Dedifferentiated amniotic fluid mesenchymal stem cell (primary cell): Measurements from ENCODE around the gene CCNQ.

Experiments used
- DNase-seq: peaks from one replicate; pipeline ENCODE4 v3.0.0-alpha.2; 2016; ENCODE audit errors: extremely low spot score

The CCNQ gene

DNA sequence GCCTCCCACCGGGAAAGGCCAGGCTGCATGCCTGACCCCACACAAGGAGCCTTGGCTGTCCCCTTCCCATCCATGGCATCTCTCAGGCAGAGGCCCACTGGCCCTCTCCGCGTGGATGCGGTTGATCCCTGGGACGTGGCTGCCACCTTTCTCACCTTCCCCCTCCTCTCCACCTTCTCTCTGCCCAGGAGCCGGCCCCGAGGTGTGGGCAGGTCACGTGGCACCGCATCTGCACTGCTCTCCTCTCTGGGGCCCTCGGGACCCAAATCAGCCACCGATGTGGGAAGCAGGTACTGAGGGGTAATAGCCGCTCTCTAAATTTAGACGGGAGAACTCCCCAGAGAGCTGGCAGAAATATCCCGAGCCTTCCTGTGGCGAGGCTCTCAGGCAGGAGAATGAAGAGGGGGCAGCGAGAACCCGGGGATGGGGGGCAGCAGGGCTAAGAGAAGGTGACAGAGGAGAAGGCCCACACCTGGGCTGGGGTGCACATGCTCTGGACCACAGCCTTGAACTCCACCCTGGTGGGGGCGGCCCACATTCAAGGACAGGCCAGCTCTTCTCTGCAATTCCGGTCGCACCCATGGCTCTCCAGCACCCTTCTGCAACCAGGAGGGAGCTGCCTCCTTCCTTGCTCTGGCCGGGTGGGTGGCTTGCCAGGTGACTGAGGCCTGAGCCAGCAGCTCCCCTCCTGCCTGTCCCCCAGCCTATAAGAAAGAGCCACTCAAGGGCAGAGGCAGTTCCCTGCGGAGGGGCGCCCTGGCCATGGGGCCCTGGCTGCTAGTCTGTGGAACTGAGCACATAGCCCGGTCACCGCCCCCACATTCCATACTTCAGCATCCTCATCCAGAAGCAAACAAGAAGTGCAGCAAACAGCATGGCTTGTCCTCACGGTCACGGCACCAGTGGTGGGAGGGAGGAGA is 38.4 kb upstream of the CCNQ start:
- no peak for DNase-seq

DNA sequence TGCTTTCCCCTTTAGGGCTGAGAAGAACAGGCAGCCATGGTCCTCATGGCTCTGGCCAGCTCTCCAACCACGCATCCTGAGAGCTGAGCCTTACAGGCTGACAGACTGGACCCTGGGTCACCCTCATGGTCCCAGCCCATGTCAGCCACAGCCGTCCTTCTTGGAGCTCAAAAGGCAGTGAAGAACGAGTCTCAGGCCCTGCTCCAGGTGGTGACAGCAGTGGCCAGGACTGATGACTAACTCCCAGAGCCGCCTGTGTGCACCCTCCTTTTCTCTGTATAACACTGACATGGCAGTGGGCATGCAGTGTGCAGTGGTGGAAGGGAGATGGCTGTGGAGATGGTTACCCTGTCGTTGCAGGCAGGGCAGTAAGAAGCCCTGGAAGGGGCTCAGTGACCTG is 37.8 kb upstream of the CCNQ start:
- no peak for DNase-seq

DNA sequence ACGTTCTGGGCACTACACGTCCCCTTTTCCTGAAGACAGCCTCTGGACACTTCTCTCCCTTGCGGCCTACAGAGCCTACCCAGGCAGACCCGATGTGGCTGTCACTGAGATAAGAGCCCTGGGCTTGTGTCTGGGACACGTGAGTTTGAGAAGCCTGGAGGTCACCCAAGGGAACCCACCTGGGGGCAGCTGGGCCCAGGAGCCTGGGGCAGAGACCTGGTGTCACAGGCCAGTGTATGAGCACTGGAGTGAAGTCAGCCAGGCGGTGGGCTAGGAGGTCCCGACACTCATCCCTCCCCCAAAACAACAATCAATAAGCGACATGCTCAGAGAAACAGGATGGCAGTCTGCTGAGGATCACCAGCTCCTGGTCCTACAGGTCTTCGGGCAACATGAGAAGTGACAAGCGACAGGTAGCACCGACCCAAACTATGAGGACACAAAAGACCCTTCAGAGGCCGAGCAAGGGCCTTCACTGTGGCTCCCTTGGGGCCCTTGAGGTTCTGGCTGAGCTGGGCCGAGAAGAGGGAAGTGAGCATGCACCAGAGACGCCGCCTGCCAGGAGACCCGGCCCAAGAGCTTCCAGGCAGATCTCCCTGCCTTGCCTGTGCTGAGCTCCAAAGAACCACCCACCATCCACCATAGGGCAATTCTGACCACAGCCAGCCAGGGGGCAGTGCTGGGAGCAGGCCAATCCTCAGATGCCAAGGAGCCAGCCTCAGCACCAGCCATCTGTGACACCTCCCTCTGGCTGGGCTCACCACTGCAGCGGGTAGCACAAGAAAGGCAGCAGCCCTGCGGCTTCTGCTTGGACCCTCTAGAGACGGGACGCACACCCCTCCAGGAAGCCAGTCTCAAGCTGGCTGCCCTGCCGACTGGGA is 37.1 kb upstream of the CCNQ start:
- no peak for DNase-seq

DNA sequence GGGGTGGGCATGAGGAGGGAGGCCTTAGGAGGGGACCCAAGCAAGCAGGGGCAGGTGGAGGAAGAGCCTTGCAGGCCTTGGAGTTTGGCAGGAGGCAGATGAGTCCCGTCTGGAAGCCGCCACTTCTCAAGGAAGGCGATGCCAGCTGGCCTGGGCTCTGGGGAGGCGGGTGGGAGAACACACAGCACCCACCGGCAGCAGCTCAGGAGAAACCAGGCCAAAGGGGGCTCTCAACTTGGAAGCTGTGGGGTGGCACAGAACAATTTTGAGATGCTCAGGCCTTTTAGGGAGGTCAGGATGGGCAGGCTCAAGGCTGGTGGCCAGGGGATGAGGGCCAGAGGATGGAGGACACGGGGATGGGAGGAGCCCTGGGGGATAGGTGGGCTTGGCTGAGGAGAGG is 36.4 kb upstream of the CCNQ start:
- DNase-seq = no peak

DNA sequence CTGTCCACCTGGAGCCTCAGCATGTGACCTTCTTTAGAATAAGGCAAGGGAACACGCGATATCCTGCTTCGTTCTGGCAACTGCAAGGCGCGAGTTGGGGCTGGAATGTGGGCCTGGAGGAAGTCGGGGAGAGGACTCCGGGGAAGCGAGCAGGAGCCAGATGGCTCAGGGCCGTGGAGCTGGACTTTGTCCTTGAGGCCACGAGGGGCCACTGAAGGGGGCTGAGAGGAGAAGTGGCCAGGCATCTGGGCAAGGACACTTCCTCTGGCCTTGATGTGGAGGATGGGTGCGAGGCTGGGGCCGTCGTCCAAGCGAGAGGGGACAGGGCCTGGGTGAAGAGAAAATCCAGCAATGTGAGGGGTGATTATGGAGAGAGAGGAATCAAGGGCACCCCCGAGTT is 35.9 kb upstream of the CCNQ start:
- DNase-seq = no peak

DNA sequence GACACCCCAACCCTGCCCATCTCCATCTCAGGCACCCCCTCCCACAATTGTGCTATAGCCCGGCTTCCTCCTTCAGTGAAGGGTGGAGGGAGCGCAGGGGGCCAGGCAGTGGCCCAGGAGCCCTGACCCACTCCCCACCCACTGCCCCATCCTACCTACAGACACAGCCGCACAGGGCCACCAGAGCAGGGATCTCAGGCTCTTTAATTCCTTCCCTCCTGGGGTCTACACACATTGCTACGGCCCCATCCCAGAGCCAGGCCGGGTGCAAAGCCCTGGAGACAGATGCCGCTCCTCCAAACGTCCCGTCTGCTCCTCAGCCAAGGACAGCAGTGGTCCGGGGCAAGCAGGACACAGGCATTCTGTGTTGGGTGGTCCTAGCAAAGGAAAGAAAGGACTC is 35.3 kb upstream of the CCNQ start:
- DNase-seq = no peak

DNA sequence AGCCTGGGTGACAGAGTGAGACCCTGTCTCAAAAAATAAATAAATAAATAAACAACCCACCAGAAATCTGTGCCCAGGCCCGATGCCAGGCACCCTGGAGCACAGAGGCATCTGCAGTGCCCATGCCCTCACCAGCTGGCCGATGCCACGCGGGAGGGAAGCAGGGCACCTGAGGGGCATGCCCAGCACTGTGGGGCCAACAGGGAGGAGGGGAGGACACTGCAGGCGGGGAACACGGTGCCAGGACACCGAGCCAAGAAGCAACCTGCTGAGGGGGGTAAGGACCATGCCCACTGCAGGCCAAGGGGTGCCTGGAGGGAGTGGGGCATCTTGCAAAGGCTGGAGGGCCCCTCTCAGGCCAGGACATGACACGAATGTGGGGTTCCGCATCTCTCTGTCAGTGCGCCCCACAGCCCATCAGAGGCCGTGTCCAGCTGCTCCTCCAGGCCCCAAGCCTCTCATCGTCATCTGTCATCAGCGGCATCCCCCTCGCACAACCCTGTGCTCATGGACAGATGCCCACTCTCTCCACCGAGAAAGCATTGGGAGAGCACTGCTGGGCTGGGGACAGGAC is 34.8 kb upstream of the CCNQ start:
- DNase-seq = no peak

DNA sequence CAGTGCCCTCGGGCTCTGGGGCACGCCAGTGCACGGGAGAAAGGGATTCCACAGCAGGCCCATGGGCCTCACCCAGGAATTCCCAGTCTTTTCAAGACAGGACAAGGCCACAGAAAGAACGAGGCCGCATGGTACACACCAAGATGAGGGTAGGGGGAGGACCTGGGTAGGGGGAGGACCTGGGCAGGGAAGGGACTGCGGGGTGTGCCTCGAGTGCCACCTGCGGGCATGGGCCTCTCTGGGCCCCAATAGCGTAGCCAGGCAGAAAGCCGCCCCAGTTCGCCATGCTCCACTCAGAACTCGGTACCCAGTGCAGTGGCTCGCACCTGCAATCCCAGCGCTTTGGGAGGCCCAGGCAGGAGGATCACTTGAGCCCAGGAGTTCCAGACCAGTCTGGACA is 34.1 kb upstream of the CCNQ start:
- DNase-seq = no peak

DNA sequence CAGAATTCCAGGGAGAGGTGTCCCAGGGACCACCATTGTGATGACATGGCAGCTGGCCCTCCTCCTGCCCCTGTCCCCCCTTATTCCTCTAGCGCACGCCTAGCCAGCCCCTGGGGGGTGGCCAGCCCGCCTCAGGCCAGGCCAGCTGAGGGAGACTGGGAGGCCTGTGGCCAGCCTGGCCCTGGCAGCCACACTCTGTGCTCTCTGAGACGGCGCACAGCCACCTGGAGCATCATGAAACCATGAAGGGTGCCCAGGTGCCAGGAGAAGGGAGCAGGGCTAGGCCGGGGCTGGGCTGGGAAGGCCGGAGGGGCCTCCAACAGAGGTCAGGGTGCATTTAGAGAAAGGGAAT is 33.6 kb upstream of the CCNQ start:
- DNase-seq = no peak

DNA sequence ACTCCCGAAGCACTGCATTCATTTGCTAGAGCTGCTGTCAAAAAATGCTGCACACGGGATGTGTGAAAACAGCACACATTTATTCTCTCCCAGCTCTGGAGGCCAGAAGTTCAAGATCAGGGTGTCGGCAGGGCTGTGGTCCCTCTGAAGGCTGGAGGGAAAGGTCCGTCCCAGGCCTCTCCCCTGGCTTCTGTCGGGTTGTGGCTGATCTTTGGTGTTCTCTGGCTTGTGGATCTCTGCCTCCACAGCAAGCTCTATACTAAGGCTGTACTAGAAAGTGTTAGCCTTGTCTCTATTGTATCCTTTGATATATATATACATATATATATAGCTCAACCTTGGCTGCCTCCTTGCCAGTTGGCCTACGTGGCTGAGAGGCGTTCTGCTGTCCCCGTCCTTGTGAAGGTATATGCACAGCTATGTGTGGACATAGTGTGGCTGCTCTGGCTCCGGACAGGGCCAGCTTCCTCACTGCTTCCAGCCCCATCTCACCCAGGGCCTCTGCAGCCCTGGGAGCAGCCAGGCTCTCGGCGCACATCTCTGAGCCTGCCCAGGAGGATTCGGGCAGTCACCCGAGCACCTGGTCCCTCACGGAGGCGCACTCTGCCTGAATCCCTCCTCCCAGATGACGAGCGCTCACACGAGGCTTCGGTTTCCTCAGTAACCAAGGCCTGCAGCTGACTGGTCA is 33.1 kb upstream of the CCNQ start:
- no peak for DNase-seq

DNA sequence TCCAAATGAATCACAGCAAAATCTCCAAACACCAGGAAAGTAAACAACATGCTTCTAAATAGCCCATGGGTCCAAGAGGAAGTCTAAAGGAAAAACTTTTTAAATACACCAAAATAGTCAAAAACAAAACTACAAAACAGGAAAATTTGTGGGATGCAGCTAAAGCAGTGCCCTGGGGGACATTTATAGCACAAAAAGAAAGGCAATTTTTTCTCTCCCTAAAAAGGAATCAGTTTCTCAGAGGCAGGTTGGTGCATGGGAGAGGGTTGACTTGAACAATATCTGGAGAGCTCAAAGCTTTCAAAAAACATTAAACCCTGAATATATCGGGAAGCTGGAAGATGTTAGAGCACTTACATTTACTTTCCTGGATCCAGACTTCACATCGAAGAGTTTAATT is 32.4 kb upstream of the CCNQ start:
- no peak for DNase-seq

DNA sequence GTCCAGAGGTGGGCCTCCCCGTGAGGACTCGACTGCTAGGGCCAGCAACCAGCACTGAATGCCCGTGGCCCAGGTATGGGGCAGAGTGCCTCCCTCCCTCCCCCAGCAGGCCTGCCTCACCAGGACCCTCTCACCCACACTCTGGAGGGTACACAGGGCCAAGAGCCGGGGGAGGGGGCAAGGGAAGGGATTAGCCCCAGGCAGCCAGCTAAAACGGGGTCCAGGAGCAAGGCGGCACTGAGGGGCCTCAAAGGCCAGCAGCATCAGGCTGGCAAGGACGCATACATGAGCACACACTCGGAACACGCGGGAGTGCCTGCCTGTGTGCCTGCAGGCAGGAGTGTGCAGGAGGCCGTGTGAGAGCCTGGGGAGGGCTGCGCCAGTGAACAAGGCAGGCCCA is 29.7 kb upstream of the CCNQ start:
- no peak for DNase-seq

DNA sequence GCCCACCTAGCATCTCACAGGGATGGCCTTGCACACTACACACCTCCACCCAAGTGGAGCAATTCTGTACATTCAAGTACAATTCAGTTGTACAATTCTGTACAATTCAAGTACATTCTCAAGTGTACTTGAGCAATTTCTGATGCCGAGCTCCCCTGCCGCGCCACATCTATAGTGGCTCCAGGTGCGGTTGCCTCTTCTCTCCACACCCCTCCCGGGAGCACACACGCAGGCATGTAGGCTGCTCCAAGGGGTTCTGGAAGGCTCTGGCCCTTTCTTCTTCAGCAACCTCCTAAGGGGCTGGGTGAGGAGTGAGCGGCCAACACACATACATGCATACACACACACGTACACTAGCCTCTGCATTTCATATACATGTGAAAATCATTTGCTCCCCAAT is 29.2 kb upstream of the CCNQ start:
- no peak for DNase-seq

DNA sequence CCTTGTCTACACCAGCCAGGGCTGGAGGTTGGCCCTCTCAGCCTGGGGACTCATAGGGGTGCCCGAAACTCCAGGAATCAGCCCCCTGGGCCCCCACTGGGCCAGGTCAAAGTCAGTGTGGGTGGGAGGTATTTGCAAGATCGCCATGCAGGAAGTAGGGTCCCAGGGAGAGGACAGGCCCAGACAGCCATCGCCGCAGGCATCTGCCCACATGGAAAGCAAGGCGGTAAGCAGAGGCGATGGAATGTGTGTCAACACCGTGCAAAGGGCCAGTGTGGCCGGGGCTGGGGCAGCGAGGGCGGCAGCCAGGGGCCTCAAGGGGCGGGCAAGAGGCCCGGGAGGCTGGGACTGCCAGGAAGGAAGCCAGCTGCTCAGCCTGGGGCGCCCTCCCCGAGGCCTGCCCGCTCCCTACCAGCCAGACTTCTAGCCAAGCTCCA is 28.8 kb upstream of the CCNQ start:
- DNase-seq = no peak

DNA sequence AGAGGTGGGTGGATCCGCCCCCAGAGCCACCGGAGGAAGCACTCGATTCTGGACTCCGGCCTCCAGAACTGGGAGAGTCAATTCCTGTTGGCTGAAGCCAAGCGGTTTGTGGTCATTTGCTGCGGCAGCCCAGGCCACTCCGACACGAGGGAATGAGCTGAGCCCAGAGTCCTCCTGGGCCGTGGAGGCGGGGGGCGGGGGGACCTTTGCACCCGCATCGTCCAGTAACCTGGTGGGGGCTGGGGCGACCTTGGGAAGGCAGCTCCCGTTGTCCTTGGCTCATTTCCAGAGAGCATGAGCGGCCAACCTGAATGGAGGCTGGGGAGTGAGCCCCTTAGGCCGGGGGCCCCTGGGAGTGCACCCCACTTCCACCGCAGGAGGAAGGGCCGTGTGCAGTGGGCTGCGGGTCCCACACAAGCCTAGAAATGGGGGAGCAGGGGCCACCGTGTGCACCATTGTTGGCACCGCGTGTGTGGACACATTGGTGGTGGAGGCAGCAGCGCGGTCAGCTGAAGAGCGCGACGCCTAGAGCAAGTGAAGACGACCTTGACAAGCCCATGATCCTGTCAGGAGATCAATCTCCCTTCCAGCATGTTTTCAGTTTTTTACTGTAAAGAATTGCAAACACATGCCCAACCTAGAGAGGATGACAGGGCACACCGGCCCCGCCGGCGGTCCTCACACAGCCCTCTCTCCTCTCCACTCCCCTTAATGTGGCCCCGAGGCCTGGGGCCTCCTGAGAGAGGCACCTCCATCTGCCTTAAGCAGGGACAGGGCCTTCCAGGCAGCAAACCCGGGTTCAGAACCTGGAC is 28.1 kb upstream of the CCNQ start:
- no peak for DNase-seq

DNA sequence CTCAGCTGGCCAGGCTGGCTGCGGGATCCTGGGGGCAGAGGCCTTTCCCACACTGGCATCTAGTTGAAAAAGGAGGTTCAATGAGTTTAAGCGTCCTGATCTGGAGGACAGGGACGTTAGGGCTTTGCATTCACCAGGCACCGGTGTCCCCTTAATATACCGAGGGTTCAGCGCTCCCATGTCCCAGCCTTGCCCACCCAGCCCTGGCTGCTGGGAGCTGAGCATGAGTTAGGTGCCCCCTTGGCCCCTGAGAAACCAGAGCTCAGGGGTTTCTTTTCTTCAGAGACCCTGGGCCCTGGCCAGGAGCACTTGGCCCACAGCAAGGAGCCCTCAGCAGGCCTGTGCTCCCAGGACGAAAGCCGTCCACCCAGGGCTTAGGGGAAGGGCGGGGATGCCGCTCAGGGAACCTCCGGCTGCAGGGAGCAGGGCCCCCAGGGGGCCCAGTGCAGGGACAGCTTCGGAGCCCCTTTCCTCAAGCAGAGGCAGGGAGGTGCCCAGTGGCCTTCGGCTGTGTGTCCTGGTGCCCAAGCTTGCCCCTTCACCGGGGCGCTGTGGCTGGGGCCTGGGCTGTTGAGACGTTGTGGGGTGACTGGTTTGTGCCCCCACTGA is 27.2 kb upstream of the CCNQ start:
- no peak for DNase-seq

DNA sequence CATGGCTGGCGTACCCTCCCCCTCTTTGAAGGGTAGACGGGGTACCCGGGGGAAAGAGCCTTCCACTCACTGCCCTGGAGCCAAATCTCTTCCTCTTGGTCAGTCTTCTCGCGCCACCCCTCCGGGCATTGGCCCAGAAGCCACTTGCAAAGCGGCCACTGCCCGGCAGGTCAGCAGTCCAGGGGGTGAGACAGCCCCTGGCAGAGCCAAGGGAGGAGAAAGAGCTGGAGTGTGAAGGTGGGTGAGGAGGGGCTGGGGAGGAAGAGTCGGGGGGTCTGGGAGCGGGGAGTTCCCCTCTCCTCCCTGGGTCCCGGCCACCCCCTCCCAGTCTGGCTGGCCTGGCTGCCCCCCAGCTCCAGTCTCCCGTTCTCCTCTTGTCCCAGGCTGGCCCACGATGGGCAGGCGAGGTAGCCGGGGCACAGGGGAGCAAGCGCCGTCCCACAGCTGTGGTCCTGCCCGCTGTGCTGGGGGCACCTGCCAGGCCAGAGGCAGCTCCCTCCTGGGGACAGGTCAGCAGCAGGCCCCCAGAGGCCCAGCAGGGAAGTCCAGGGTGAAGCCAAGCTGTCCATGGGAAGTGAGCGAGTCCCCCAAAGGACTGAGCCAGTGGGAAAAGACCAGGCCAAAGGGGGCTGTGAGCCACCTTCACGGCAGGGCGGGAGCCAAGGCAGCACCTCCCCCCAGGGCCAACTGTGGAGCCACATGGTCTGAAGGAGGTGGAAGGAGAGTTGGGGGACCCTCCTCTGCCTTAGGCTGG is 26.5 kb upstream of the CCNQ start:
- no peak for DNase-seq

DNA sequence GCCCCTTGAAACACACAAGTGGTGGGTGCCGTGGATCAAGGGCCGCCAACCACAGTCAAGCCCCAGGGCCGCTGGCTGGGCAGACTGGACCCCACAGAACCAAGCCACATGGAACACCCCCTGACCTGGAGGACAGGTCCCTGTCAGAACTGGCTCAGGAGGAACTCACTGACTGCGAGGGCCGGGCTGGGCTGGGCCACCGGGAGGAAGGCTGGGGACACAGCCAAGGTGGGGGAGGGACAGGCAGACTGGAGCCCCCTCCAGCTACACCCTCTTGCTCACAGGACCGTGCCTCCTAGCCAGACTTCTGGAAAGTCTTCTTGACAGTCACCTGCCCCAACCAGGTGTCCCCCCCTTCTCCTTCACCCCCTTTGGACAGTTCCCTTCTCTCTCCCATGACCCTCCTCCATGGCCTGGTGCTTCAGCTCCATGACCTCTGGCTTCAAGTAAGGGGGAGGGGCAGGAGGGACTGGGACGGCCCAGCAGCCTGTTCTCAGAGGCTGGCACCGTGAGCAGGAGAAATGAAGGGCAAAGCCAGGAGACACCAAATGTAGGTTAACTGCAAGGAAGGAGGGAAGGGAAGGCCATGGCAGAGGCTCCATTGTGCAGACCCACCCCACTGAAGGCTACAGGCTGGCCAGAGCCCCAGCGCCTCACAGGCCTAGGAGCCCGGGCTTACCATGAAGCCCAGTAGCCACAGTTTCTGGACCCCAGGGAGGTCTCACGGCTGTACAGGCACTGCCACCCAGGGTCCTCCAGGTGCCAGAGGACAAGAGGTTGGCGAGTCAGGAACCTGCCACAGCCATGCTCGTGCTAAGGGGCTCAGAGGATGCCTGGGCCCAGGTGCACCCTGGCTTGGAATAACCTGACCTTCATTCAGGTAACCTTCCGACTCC is 25.5 kb upstream of the CCNQ start:
- no peak for DNase-seq
